Activated CD4-positive, alpha-beta T cell treated with anti-CD3 and anti-CD28 coated beads, Interleukin-2, amount 10 ng/mL, durations not matched to agents 7 days and 5 days (primary cell): ENCODE measurements around the gene SLC25A53. TPM values are rescaled to one million over a fixed set of nuclear protein-coding genes. Genes with fewer than 3 reads are reported as not detected.
"Not testable (repeated sequence)": the region's sequence is repeated elsewhere in the genome, so short reads cannot be mapped to it uniquely, and the experiment has no call there.

ENCODE experiments used
- CTCF ChIA-PET: fragments of 350-600 bp; sonication (Branson Sonifier 250); formaldehyde crosslinking; loops from one replicate; lab custom pipeline; 2021; ENCODE audit warnings: antibody characterized with exemption; lab: Charles Lee
- POLR2A ChIA-PET: fragments of 350-600 bp; sonication (Branson Sonifier 250); formaldehyde crosslinking; loops from one replicate; lab custom pipeline; 2021; ENCODE audit warnings: antibody characterized with exemption; lab: Charles Lee
- DNase-seq: peaks from one replicate; pipeline ENCODE4 v3.0.0-alpha.2; 2020
- H3K27ac Mint-ChIP-seq: one replicate; pipeline ENCODE4 v1.8.0; 2021; ENCODE audit warnings: mild to moderate bottlenecking, moderate library complexity, mixed read lengths
- H3K27me3 Mint-ChIP-seq: one replicate; pipeline ENCODE4 v1.8.0; 2021; ENCODE audit warnings: mixed read lengths
- H3K36me3 Mint-ChIP-seq: one replicate; pipeline ENCODE4 v1.8.0; 2021; ENCODE audit warnings: low read depth, mixed read lengths
- H3K4me1 Mint-ChIP-seq: one replicate; pipeline ENCODE4 v1.8.0; 2021; ENCODE audit warnings: mixed read lengths
- H3K4me3 Mint-ChIP-seq: one replicate; pipeline ENCODE4 v1.8.0; 2021; ENCODE audit warnings: mild to moderate bottlenecking, moderate library complexity, mixed read lengths
- H3K9me3 Mint-ChIP-seq: one replicate; pipeline ENCODE4 v1.8.0; 2021; ENCODE audit warnings: mixed read lengths
- total RNA-seq, 2 experiments: library from RNA; stranded (reverse); gene quantifications; one replicate each; pipeline ENCODE4 v1.2.3, GENCODE V29; 2021

Gene SLC25A53
- total RNA-seq, 2 experiments from 2014 or later = 6.3 to 10.3 TPM

GRCh38 chrX:104118765-104119164, 38.0 kb downstream of the SLC25A53 start:
- peaks cover 25% of the 10 kb centered on the region for H3K4me1 Mint-ChIP-seq
- H3K36me3 Mint-ChIP-seq = no peaks in the 10 kb centered on the region
- no peak for DNase-seq
- H3K27ac Mint-ChIP-seq = no peak overlapping the region
- H3K4me3 Mint-ChIP-seq = no peak overlapping the region
- CTCF ChIA-PET = no interaction called here
- POLR2A ChIA-PET = no interaction called here
- H3K9me3 Mint-ChIP-seq = no peaks in the 10 kb centered on the region
- no peaks in the 10 kb centered on the region for H3K27me3 Mint-ChIP-seq

- peaks cover 26% of the 10 kb centered on the region for H3K4me1 Mint-ChIP-seq
- DNase-seq = no peak
- ChIA-PET POLR2A (no interaction called here), CTCF (no interaction called here)
- H3K4me3 Mint-ChIP-seq = no peak overlapping the region
- no peak overlapping the region for H3K27ac Mint-ChIP-seq
- H3K27me3 Mint-ChIP-seq = peaks cover 3% of the 10 kb centered on the region
- H3K9me3 Mint-ChIP-seq = no peaks in the 10 kb centered on the region
- no peaks in the 10 kb centered on the region for H3K36me3 Mint-ChIP-seq
Measured at GRCh38 chrX:104117759-104118158, 39.0 kb downstream of the SLC25A53 start.

GRCh38 chrX:104113222-104113965, 43.4 kb downstream of the SLC25A53 start:
- CTCF ChIA-PET = interaction anchor here (0.7 to 2.0 kb wide), 5 partner anchors 10 to 46 kb away, joined by 3 to 8 read pairs (median 4); partner anchors contain the start of gene SLC25A53
- H3K36me3 Mint-ChIP-seq = no peaks in the 10 kb centered on the region
- H3K4me1 Mint-ChIP-seq = peaks cover 44% of the 10 kb centered on the region
- POLR2A ChIA-PET = no interaction called here
- peaks cover 3% of the 10 kb centered on the region for H3K27me3 Mint-ChIP-seq
- DNase-seq = peak; percentile 55
- H3K27ac Mint-ChIP-seq = peak overlapping the region; percentile 76
- H3K4me3 Mint-ChIP-seq = peak overlapping the region; percentile 76
- H3K9me3 Mint-ChIP-seq = no peaks in the 10 kb centered on the region

GRCh38 chrX:104112326-104112951, 44.4 kb downstream of the SLC25A53 start, which contains the start of gene ZCCHC18:
ZCCHC18 (plus strand) TSS chrX:104112523; CDS start chrX:104114112, 1,589 bp downstream.
- H3K27me3 Mint-ChIP-seq = peaks cover 3% of the 10 kb centered on the region
- H3K4me1 Mint-ChIP-seq = peaks cover 36% of the 10 kb centered on the region
- ChIA-PET POLR2A (no interaction called here), CTCF (interaction anchor here (0.8 to 2.0 kb wide), 4 partner anchors 11 to 47 kb away, joined by 3 to 8 read pairs (median 4); partner anchors contain the start of gene SLC25A53)
- no peaks in the 10 kb centered on the region for H3K36me3 Mint-ChIP-seq
- DNase-seq = peak; percentile 19
- H3K4me3 Mint-ChIP-seq = peak within 1 kb of the TSS; percentile 76
- no peaks in the 10 kb centered on the region for H3K9me3 Mint-ChIP-seq
- peak within 1 kb of the TSS; percentile 76 for H3K27ac Mint-ChIP-seq

- POLR2A ChIA-PET, H3K36me3 Mint-ChIP-seq, H3K27me3 Mint-ChIP-seq, DNase-seq, H3K9me3 Mint-ChIP-seq, H3K4me3 Mint-ChIP-seq: not testable (repeated sequence)
- CTCF ChIA-PET = interaction anchor here (1.0 kb wide), 1 partner anchor 9 kb away, joined by 5 read pairs; no protein-coding TSS in a partner anchor
- Mint-ChIP-seq H3K27ac (peak overlapping the region; percentile 60), H3K4me1 (peaks cover 31% of the 10 kb centered on the region)
Measured at GRCh38 chrX:104110491-104111240, 46.1 kb downstream of the SLC25A53 start.

GRCh38 chrX:104108955-104109354, 47.9 kb downstream of the SLC25A53 start:
- POLR2A ChIA-PET = no interaction called here
- Mint-ChIP-seq H3K27ac (peak overlapping the region; percentile 46), H3K4me3 (no peak overlapping the region), H3K36me3 (no peaks in the 10 kb centered on the region), H3K9me3 (no peaks in the 10 kb centered on the region), H3K4me1 (peaks cover 31% of the 10 kb centered on the region), H3K27me3 (peaks cover 3% of the 10 kb centered on the region)
- DNase-seq = no peak
- CTCF ChIA-PET = interaction anchor here (1.5 kb wide), 1 partner anchor 10 kb away, joined by 5 read pairs; no protein-coding TSS in a partner anchor

- Mint-ChIP-seq H3K4me3 (no peak overlapping the region), H3K27ac (no peak overlapping the region), H3K36me3 (no peaks in the 10 kb centered on the region), H3K9me3 (no peaks in the 10 kb centered on the region), H3K4me1 (peaks cover 12% of the 10 kb centered on the region), H3K27me3 (peaks cover 1% of the 10 kb centered on the region)
- ChIA-PET CTCF (no interaction called here), POLR2A (no interaction called here)
- no peak for DNase-seq
Measured at GRCh38 chrX:104105330-104106262, 51.2 kb downstream of the SLC25A53 start.

GRCh38 chrX:104104676-104105075, 52.1 kb downstream of the SLC25A53 start:
- no peak for DNase-seq
- ChIA-PET POLR2A (no interaction called here), CTCF (no interaction called here)
- Mint-ChIP-seq H3K36me3 (no peaks in the 10 kb centered on the region), H3K27me3 (peaks cover 3% of the 10 kb centered on the region), H3K27ac (no peak overlapping the region), H3K9me3 (no peaks in the 10 kb centered on the region), H3K4me1 (peaks cover 4% of the 10 kb centered on the region), H3K4me3 (no peak overlapping the region)

GRCh38 chrX:104098919-104099318, 57.9 kb downstream of the SLC25A53 start:
- H3K27me3 Mint-ChIP-seq = peaks cover 14% of the 10 kb centered on the region
- no peak overlapping the region for H3K4me3 Mint-ChIP-seq
- no peak for DNase-seq
- ChIA-PET CTCF (interaction anchor here (0.8 to 1.1 kb wide), 2 partner anchors 10 to 38 kb away, joined by 4 to 5 read pairs; no protein-coding TSS in a partner anchor), POLR2A (no interaction called here)
- H3K4me1 Mint-ChIP-seq = peaks cover 2% of the 10 kb centered on the region
- H3K27ac Mint-ChIP-seq = no peak overlapping the region
- no peaks in the 10 kb centered on the region for H3K9me3 Mint-ChIP-seq
- no peaks in the 10 kb centered on the region for H3K36me3 Mint-ChIP-seq

- H3K9me3 Mint-ChIP-seq = no peaks in the 10 kb centered on the region
- ChIA-PET POLR2A (no interaction called here), CTCF (interaction anchor here (1.1 kb wide), 1 partner anchor 11 kb away, joined by 5 read pairs; no protein-coding TSS in a partner anchor)
- H3K4me3 Mint-ChIP-seq = no peak overlapping the region
- peaks cover 14% of the 10 kb centered on the region for H3K27me3 Mint-ChIP-seq
- H3K36me3 Mint-ChIP-seq = no peaks in the 10 kb centered on the region
- DNase-seq = peak; percentile 62
- H3K27ac Mint-ChIP-seq = no peak overlapping the region
- H3K4me1 Mint-ChIP-seq = peaks cover 2% of the 10 kb centered on the region
Measured at GRCh38 chrX:104098151-104098808, 58.5 kb downstream of the SLC25A53 start.

- Mint-ChIP-seq H3K4me3 (no peak overlapping the region), H3K27ac (no peak overlapping the region), H3K27me3 (peaks cover 2% of the 10 kb centered on the region), H3K4me1 (no peaks in the 10 kb centered on the region), H3K36me3 (no peaks in the 10 kb centered on the region), H3K9me3 (no peaks in the 10 kb centered on the region)
- CTCF ChIA-PET = interaction anchor here (1.0 kb wide), 1 partner anchor 8 kb away, joined by 4 read pairs; no protein-coding TSS in a partner anchor
- DNase-seq = no peak
- POLR2A ChIA-PET = no interaction called here
Measured at GRCh38 chrX:104085919-104086318, 70.9 kb downstream of the SLC25A53 start.
